Measurements from ENCODE around the gene INMT. TPM values are rescaled to one million over a fixed set of nuclear protein-coding genes. Genes with fewer than 3 reads are reported as not detected.

The INMT gene
- total and polyA plus RNA-seq, 2 experiments from 2014 or later: 0.79 to 1.1 TPM

DNA sequence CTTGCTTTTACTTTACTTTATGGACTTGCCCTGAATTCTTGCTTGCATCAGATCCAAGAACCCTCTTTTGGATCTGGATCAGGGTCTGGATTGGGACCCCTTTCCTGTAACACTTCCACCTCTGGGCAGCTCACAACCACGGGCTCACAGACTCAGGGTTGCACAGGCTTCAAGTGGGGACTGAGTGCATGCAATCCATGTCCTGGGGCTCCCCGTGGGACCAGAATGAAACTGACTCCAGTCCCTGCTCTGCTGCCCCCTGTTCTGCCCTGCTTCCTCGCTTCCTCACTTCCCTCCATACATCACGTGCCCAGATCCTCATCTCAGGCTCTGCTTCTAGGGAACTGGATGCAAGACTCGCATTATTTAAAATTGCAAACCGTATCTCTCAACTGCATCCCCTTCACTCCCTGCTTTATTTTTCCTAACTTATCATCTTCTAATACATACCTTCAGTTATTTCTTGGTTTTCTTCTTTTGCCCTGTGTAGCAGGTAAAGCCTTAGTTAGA lies 23.3 kb upstream of the INMT start (continued):
- TF ChIP-seq, protein P1, sequence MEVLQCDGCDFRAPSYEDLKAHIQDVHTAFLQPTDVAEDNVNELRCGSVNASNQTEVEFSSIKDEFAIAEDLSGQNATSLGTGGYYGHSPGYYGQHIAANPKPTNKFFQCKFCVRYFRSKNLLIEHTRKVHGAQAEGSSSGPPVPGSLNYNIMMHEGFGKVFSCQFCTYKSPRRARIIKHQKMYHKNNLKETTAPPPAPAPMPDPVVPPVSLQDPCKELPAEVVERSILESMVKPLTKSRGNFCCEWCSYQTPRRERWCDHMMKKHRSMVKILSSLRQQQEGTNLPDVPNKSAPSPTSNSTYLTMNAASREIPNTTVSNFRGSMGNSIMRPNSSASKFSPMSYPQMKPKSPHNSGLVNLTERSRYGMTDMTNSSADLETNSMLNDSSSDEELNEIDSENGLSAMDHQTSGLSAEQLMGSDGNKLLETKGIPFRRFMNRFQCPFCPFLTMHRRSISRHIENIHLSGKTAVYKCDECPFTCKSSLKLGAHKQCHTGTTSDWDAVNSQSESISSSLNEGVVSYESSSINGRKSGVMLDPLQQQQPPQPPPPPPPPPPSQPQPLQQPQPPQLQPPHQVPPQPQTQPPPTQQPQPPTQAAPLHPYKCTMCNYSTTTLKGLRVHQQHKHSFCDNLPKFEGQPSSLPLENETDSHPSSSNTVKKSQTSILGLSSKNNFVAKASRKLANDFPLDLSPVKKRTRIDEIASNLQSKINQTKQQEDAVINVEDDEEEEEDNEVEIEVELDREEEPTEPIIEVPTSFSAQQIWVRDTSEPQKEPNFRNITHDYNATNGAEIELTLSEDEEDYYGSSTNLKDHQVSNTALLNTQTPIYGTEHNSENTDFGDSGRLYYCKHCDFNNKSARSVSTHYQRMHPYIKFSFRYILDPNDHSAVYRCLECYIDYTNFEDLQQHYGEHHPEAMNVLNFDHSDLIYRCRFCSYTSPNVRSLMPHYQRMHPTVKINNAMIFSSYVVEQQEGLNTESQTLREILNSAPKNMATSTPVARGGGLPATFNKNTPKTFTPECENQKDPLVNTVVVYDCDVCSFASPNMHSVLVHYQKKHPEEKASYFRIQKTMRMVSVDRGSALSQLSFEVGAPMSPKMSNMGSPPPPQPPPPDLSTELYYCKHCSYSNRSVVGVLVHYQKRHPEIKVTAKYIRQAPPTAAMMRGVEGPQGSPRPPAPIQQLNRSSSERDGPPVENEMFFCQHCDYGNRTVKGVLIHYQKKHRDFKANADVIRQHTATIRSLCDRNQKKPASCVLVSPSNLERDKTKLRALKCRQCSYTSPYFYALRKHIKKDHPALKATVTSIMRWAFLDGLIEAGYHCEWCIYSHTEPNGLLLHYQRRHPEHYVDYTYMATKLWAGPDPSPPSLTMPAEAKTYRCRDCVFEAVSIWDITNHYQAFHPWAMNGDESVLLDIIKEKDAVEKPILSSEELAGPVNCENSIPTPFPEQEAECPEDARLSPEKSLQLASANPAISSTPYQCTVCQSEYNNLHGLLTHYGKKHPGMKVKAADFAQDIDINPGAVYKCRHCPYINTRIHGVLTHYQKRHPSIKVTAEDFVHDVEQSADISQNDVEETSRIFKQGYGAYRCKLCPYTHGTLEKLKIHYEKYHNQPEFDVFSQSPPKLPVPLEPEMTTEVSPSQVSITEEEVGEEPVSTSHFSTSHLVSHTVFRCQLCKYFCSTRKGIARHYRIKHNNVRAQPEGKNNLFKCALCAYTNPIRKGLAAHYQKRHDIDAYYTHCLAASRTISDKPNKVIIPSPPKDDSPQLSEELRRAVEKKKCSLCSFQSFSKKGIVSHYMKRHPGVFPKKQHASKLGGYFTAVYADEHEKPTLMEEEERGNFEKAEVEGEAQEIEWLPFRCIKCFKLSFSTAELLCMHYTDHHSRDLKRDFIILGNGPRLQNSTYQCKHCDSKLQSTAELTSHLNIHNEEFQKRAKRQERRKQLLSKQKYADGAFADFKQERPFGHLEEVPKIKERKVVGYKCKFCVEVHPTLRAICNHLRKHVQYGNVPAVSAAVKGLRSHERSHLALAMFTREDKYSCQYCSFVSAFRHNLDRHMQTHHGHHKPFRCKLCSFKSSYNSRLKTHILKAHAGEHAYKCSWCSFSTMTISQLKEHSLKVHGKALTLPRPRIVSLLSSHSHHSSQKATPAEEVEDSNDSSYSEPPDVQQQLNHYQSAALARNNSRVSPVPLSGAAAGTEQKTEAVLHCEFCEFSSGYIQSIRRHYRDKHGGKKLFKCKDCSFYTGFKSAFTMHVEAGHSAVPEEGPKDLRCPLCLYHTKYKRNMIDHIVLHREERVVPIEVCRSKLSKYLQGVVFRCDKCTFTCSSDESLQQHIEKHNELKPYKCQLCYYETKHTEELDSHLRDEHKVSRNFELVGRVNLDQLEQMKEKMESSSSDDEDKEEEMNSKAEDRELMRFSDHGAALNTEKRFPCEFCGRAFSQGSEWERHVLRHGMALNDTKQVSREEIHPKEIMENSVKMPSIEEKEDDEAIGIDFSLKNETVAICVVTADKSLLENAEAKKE (CRISPR knock-in tag; IDR thresholded peaks at IDR 0.05): no peak
- TF ChIP-seq, protein P2, sequence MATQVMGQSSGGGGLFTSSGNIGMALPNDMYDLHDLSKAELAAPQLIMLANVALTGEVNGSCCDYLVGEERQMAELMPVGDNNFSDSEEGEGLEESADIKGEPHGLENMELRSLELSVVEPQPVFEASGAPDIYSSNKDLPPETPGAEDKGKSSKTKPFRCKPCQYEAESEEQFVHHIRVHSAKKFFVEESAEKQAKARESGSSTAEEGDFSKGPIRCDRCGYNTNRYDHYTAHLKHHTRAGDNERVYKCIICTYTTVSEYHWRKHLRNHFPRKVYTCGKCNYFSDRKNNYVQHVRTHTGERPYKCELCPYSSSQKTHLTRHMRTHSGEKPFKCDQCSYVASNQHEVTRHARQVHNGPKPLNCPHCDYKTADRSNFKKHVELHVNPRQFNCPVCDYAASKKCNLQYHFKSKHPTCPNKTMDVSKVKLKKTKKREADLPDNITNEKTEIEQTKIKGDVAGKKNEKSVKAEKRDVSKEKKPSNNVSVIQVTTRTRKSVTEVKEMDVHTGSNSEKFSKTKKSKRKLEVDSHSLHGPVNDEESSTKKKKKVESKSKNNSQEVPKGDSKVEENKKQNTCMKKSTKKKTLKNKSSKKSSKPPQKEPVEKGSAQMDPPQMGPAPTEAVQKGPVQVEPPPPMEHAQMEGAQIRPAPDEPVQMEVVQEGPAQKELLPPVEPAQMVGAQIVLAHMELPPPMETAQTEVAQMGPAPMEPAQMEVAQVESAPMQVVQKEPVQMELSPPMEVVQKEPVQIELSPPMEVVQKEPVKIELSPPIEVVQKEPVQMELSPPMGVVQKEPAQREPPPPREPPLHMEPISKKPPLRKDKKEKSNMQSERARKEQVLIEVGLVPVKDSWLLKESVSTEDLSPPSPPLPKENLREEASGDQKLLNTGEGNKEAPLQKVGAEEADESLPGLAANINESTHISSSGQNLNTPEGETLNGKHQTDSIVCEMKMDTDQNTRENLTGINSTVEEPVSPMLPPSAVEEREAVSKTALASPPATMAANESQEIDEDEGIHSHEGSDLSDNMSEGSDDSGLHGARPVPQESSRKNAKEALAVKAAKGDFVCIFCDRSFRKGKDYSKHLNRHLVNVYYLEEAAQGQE (IDR thresholded peaks at IDR 0.05; ENCODE audit: unreplicated experiment): no peak

DNA sequence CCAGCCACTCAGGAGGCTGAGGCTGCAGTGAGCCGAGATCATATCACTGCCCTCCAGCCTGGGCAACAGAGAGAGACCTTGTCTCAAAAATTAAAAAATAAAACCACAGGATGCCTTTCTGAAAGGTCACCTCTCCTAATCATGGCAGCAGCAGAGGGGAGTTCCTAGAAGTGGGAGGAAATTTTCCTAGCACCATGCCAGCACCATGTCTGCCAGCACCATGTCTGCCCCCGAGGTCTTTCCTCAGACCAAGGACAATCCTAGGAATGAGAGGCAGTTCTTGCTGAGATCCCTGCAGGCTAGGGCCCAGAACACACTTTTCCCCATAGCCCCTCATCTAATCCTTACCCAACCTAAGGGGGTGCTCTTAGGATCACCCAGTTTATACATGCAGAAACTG lies 22.3 kb upstream of the INMT start:
- H3K27me3 ChIP-seq (ENCODE audit: insufficient read depth): no peaks in the 10 kb centered on the region
- no peak for DNase-seq (ENCODE audit: low spot score)
- no peaks in the 10 kb centered on the region for H4K20me1 ChIP-seq (replicated peaks; ENCODE audit: insufficient read depth)
- no peak overlapping the region for H2AFZ ChIP-seq
- peaks cover 25% of the 10 kb centered on the region for H3K4me1 ChIP-seq (ENCODE audit: insufficient read depth)
- H3K4me2 ChIP-seq: no peak overlapping the region
- no peaks in the 10 kb centered on the region for H3K9me2 ChIP-seq (ENCODE audit: insufficient read depth)
- Mint-ChIP-seq H3K36me3 (ENCODE audit: low read depth) (0 out of 3 replicates have a peak, but pooled peaks cover 2% of the 10 kb centered on the region), H3K4me1 (peaks cover 47% of the 10 kb centered on the region), H3K27ac (no peak overlapping the region), H3K4me3 (no peak overlapping the region), H3K27me3 (ENCODE audit: insufficient read depth, low read depth, poor library complexity) (peaks cover 24% of the 10 kb centered on the region), H3K9me3 (no peaks in the 10 kb centered on the region; the same call in 2 of the 3 replicates)
- H3K79me2 ChIP-seq (replicated peaks; ENCODE audit: insufficient read depth): no peaks in the 10 kb centered on the region
- no peak overlapping the region for H3K27ac ChIP-seq (ENCODE audit: low read depth)
- no peak overlapping the region for H3K4me3 ChIP-seq
- no peak for ATAC-seq
- H3K36me3 ChIP-seq (ENCODE audit: insufficient read depth): no peaks in the 10 kb centered on the region
- TF ChIP-seq, protein P1 (CRISPR knock-in tag; IDR thresholded peaks at IDR 0.05): no peak
- peaks cover 3% of the 10 kb centered on the region; the same call in 1 of the 2 replicates for H3F3A ChIP-seq (replicated peaks; ENCODE audit: low read depth)

All from GM23338 (cell line).